SK-N-SH treated with all-trans-retinoic acid at 6 μM for 48 hours (cell line): ENCODE data around the gene SLC34A1.

Experiments
- ATAC-seq: fragments of 200-7000 bp; cut with Tn5 transposase; 3 replicates; pipeline ENCODE4 v1.9.1; 2020; ENCODE audit warnings: mild to moderate bottlenecking, moderate library complexity
- ARNTL ChIP-seq: fragments of 450-650 bp; formaldehyde crosslinking; IDR thresholded peaks from 2 replicates; pipeline ENCODE4 v1.5.0; 2020; ENCODE audit warnings: low read depth, mild to moderate bottlenecking, moderate library complexity, borderline replicate concordance
- BACH2 ChIP-seq: fragments of 250-450 bp; sonication (Bioruptor Pico); IDR thresholded peaks from 2 replicates; pipeline ENCODE4 v1.9.0; 2021; ENCODE audit warnings: mild to moderate bottlenecking, borderline replicate concordance
- CSDC2 ChIP-seq: fragments of 250-450 bp; sonication (Bioruptor Pico); IDR thresholded peaks from 2 replicates; pipeline ENCODE4 v1.5.0; 2020; ENCODE audit warnings: mild to moderate bottlenecking, moderate library complexity
- ESRRG ChIP-seq: fragments of 250-450 bp; sonication (Bioruptor Pico); IDR thresholded peaks from 2 replicates; pipeline ENCODE4 v1.6.1; 2021; ENCODE audit warnings: mild to moderate bottlenecking
- GLIS3 ChIP-seq: fragments of 250-450 bp; sonication (Bioruptor Pico); IDR thresholded peaks from 2 replicates; pipeline ENCODE4 v1.5.0; 2020; ENCODE audit warnings: mild to moderate bottlenecking, moderate library complexity
- OSR1 ChIP-seq: fragments of 250-450 bp; sonication (Bioruptor Pico); IDR thresholded peaks from 2 replicates; pipeline ENCODE4 v1.8.0; 2022; ENCODE audit warnings: moderate library complexity, mild to moderate bottlenecking, inconsistent platforms
- POU6F1 ChIP-seq: fragments of 250-450 bp; sonication (Bioruptor Pico); IDR thresholded peaks from 2 replicates; pipeline ENCODE4 v1.8.0; 2021; ENCODE audit warnings: low read depth, mild to moderate bottlenecking, moderate library complexity, borderline replicate concordance
- PPARA ChIP-seq: fragments of 250-450 bp; sonication (Bioruptor Pico); IDR thresholded peaks from 2 replicates; pipeline ENCODE4 v1.5.0; 2020; ENCODE audit warnings: mild to moderate bottlenecking, borderline replicate concordance
- RARB ChIP-seq: fragments of 250-450 bp; sonication (Bioruptor Pico); IDR thresholded peaks from 2 replicates; pipeline ENCODE4 v1.8.0; 2021; ENCODE audit warnings: mild to moderate bottlenecking, moderate library complexity
- TCF4 ChIP-seq: fragments of 250-450 bp; sonication (Bioruptor Pico); IDR thresholded peaks from 2 replicates; pipeline ENCODE4 v1.8.0; 2021; ENCODE audit warnings: mild to moderate bottlenecking, moderate library complexity, borderline replicate concordance
- TOX ChIP-seq: fragments of 250-450 bp; sonication (Bioruptor Pico); IDR thresholded peaks from 2 replicates; pipeline ENCODE4 v1.8.0; 2021; ENCODE audit warnings: mild to moderate bottlenecking, moderate library complexity, borderline replicate concordance
- ZC3H10 ChIP-seq: fragments of 250-450 bp; sonication (Bioruptor Pico); IDR thresholded peaks from 2 replicates; pipeline ENCODE4 v1.5.1; 2021; ENCODE audit warnings: mild to moderate bottlenecking, moderate library complexity
- ZFP3 ChIP-seq: fragments of 250-450 bp; sonication (Bioruptor Pico); IDR thresholded peaks from 2 replicates; pipeline ENCODE4 v1.5.0; 2020; ENCODE audit warnings: mild to moderate bottlenecking, moderate library complexity
- ZFP30 ChIP-seq: fragments of 450-650 bp; formaldehyde crosslinking; IDR thresholded peaks from 2 replicates; pipeline ENCODE4 v1.5.0; 2022; ENCODE audit warnings: mild to moderate bottlenecking, moderate library complexity
- ZNF565 ChIP-seq: fragments of 450-650 bp; formaldehyde crosslinking; conservative IDR thresholded peaks from 2 replicates; pipeline ENCODE4 v1.5.0; 2020; ENCODE audit warnings: low read depth, mild to moderate bottlenecking, moderate library complexity
- ZNF70 ChIP-seq: fragments of 450-650 bp; formaldehyde crosslinking; IDR thresholded peaks from 2 replicates; pipeline ENCODE4 v1.5.0; 2020; ENCODE audit warnings: mild to moderate bottlenecking, moderate library complexity
- ZNF8 ChIP-seq: fragments of 450-650 bp; formaldehyde crosslinking; IDR thresholded peaks from 2 replicates; pipeline ENCODE4 v1.5.0; 2020; ENCODE audit warnings: mild to moderate bottlenecking, moderate library complexity
- TF ChIP-seq, protein P1 (sequence below): fragments of 250-450 bp; sonication (Bioruptor Pico); IDR thresholded peaks from 2 replicates; pipeline ENCODE4 v1.5.0; 2020; ENCODE audit warnings: mild to moderate bottlenecking, moderate library complexity
- TF ChIP-seq, protein P2 (sequence below): fragments of 250-450 bp; sonication (Bioruptor Pico); IDR thresholded peaks from 2 replicates; pipeline ENCODE4 v1.5.1; 2020; ENCODE audit warnings: low read depth, mild to moderate bottlenecking, moderate library complexity
- TF ChIP-seq, protein P3 (sequence below): fragments of 250-450 bp; sonication (Bioruptor Pico); IDR thresholded peaks from 2 replicates; pipeline ENCODE4 v1.8.0; 2020; ENCODE audit warnings: mild to moderate bottlenecking, moderate library complexity, borderline replicate concordance

The SLC34A1 gene

DNA sequence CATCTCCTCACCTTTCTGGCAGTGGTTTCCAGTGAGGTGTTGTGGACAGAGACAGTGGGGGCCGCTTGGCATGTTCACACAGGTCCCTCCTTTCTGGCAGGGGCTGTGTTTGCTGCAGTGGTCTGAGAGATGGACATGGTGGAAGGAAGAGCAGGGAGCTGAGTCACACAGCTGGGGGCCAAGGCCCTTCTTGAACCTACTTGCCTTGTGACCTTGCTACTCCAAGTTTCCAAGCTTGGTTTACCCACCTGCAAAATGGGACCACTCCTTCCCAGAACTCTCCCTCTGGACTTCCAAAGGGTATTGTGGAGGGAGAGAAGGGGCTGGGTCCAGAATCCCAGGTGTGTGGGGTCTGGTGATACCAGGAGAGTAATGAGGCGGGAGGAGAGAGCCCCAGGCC lies 21.1 kb downstream of the SLC34A1 start (continued):
- TF ChIP-seq, protein P1, sequence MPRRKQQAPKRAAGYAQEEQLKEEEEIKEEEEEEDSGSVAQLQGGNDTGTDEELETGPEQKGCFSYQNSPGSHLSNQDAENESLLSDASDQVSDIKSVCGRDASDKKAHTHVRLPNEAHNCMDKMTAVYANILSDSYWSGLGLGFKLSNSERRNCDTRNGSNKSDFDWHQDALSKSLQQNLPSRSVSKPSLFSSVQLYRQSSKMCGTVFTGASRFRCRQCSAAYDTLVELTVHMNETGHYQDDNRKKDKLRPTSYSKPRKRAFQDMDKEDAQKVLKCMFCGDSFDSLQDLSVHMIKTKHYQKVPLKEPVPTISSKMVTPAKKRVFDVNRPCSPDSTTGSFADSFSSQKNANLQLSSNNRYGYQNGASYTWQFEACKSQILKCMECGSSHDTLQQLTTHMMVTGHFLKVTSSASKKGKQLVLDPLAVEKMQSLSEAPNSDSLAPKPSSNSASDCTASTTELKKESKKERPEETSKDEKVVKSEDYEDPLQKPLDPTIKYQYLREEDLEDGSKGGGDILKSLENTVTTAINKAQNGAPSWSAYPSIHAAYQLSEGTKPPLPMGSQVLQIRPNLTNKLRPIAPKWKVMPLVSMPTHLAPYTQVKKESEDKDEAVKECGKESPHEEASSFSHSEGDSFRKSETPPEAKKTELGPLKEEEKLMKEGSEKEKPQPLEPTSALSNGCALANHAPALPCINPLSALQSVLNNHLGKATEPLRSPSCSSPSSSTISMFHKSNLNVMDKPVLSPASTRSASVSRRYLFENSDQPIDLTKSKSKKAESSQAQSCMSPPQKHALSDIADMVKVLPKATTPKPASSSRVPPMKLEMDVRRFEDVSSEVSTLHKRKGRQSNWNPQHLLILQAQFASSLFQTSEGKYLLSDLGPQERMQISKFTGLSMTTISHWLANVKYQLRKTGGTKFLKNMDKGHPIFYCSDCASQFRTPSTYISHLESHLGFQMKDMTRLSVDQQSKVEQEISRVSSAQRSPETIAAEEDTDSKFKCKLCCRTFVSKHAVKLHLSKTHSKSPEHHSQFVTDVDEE (CRISPR knock-in tag) = no peak
- TF ChIP-seq, protein P2, sequence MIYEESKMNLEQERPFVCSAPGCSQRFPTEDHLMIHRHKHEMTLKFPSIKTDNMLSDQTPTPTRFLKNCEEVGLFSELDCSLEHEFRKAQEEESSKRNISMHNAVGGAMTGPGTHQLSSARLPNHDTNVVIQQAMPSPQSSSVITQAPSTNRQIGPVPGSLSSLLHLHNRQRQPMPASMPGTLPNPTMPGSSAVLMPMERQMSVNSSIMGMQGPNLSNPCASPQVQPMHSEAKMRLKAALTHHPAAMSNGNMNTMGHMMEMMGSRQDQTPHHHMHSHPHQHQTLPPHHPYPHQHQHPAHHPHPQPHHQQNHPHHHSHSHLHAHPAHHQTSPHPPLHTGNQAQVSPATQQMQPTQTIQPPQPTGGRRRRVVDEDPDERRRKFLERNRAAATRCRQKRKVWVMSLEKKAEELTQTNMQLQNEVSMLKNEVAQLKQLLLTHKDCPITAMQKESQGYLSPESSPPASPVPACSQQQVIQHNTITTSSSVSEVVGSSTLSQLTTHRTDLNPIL (CRISPR knock-in tag) = no peak
- TF ChIP-seq ZNF8 (no peak), ZC3H10 (no peak), CSDC2 (no peak), ZFP3 (no peak), RARB (no peak), GLIS3 (CRISPR knock-in tag) (no peak), ARNTL (no peak)

- no peak for ATAC-seq
- TF ChIP-seq ZC3H10 (no peak), ZFP30 (CRISPR knock-in tag) (no peak), OSR1 (CRISPR knock-in tag) (no peak), ZNF565 (CRISPR knock-in tag) (no peak), BACH2 (CRISPR knock-in tag) (no peak), ZNF8 (no peak), TOX (CRISPR knock-in tag) (no peak), ZNF70 (CRISPR knock-in tag) (no peak), PPARA (CRISPR knock-in tag) (no peak), TCF4 (CRISPR knock-in tag) (no peak), ESRRG (CRISPR knock-in tag) (no peak), CSDC2 (no peak), POU6F1 (CRISPR knock-in tag) (no peak)
- TF ChIP-seq, protein P2 (CRISPR knock-in tag) = no peak
- TF ChIP-seq, protein P3, sequence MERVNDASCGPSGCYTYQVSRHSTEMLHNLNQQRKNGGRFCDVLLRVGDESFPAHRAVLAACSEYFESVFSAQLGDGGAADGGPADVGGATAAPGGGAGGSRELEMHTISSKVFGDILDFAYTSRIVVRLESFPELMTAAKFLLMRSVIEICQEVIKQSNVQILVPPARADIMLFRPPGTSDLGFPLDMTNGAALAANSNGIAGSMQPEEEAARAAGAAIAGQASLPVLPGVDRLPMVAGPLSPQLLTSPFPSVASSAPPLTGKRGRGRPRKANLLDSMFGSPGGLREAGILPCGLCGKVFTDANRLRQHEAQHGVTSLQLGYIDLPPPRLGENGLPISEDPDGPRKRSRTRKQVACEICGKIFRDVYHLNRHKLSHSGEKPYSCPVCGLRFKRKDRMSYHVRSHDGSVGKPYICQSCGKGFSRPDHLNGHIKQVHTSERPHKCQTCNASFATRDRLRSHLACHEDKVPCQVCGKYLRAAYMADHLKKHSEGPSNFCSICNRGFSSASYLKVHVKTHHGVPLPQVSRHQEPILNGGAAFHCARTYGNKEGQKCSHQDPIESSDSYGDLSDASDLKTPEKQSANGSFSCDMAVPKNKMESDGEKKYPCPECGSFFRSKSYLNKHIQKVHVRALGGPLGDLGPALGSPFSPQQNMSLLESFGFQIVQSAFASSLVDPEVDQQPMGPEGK (CRISPR knock-in tag) = no peak
- TF ChIP-seq, protein P1 (CRISPR knock-in tag) = no peak
Observed at GRCh38 chr5:177405805-177406204, 21.6 kb downstream of the SLC34A1 start.
